ENCODE results near the gene PLA2G7. TPM values are rescaled to one million over a fixed set of nuclear protein-coding genes. Genes with fewer than 3 reads are reported as not detected.

PLA2G7 gene
- total RNA-seq, 1 donor from 2014 or later: 1.8 TPM

DNA sequence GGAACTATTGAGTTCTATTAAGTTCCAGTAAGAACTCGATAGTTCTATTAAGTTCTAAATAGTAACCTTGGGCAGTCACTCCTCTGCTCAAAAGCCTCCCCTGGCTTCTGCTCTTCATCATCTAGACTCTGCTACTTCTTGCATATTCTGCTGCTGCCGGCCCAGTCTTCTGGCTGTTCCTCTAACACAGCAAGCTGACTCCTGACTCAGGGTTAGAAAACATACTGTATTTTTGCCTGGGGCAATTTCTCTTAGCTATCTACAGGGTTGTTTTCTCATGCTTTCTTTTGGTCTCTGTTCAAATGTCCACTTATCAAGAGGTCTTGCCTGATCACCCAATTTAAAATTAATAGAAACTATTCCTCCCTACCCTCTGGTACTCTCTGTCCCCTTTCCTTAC is 67.8 kb downstream of the PLA2G7 start:
- Histone ChIP-seq H4K20me1 (ENCODE audit: low read depth) (no peaks in the 10 kb centered on the region), H3K27ac (no peak overlapping the region), H3F3A (ENCODE audit: low read depth) (no peaks in the 10 kb centered on the region), H3K36me3 (no peaks in the 10 kb centered on the region), H2AFZ (replicated peaks) (no peak overlapping the region), H3K9ac (no peak overlapping the region), H3K4me3 (no peak overlapping the region), H3K4me2 (no peak overlapping the region), H3K4me1 (no peaks in the 10 kb centered on the region), H3K27me3 (no peaks in the 10 kb centered on the region), H3K9me3 (ENCODE audit: low read depth) (no peaks in the 10 kb centered on the region), H3K79me2 (ENCODE audit: low read depth) (no peaks in the 10 kb centered on the region)
- no peak for DNase-seq (ENCODE audit: low spot score)
- TF ChIP-seq EZH2phosphoT487 (IDR thresholded peaks at IDR 0.05): no peak
- no peak for TF ChIP-seq EZH2 (IDR thresholded peaks at IDR 0.05)
- TF ChIP-seq, protein P1, sequence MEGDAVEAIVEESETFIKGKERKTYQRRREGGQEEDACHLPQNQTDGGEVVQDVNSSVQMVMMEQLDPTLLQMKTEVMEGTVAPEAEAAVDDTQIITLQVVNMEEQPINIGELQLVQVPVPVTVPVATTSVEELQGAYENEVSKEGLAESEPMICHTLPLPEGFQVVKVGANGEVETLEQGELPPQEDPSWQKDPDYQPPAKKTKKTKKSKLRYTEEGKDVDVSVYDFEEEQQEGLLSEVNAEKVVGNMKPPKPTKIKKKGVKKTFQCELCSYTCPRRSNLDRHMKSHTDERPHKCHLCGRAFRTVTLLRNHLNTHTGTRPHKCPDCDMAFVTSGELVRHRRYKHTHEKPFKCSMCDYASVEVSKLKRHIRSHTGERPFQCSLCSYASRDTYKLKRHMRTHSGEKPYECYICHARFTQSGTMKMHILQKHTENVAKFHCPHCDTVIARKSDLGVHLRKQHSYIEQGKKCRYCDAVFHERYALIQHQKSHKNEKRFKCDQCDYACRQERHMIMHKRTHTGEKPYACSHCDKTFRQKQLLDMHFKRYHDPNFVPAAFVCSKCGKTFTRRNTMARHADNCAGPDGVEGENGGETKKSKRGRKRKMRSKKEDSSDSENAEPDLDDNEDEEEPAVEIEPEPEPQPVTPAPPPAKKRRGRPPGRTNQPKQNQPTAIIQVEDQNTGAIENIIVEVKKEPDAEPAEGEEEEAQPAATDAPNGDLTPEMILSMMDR (IDR thresholded peaks at IDR 0.05): no peak
- Mint-ChIP-seq H3K27me3 (ENCODE audit: insufficient read depth, low read depth) (no peaks in the 10 kb centered on the region), H3K36me3 (peaks cover 2% of the 10 kb centered on the region), H3K4me3 (no peak overlapping the region), H3K9me3 (no peaks in the 10 kb centered on the region), H3K4me1 (no peaks in the 10 kb centered on the region), H3K27ac (no peak overlapping the region)

DNA sequence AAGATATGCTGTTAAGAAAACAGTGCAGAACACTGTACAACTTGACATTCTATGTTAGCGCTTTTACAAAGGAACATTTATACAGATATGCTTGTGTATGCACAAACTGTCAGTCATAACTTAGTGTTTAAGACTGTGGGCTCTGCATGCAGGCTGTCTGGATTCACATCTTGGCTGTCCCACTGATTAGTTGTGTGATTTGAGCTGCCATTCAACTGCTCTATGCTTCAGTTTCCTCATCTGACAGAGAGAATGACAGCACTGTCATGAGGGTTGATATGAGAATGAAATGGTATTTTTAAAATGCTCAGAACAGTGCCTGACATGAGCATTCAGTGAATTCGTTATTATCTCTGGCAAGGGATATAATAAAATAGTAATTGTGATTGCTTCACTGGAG is 73.7 kb downstream of the PLA2G7 start:
- no peak for DNase-seq (ENCODE audit: low spot score)
- Histone ChIP-seq H3K4me2 (no peak overlapping the region), H3K27me3 (no peaks in the 10 kb centered on the region), H3K4me3 (no peak overlapping the region), H3K79me2 (ENCODE audit: low read depth) (no peaks in the 10 kb centered on the region), H3K4me1 (no peaks in the 10 kb centered on the region), H3K9ac (no peak overlapping the region), H3K36me3 (no peaks in the 10 kb centered on the region), H3F3A (ENCODE audit: low read depth) (no peaks in the 10 kb centered on the region), H3K9me3 (ENCODE audit: low read depth) (no peaks in the 10 kb centered on the region), H3K27ac (no peak overlapping the region), H2AFZ (replicated peaks) (no peak overlapping the region), H4K20me1 (ENCODE audit: low read depth) (no peaks in the 10 kb centered on the region)
- H3K36me3 Mint-ChIP-seq: no peaks in the 10 kb centered on the region
- H3K27me3 Mint-ChIP-seq (ENCODE audit: insufficient read depth, low read depth): no peaks in the 10 kb centered on the region
- H3K27ac Mint-ChIP-seq: no peak overlapping the region
- no peaks in the 10 kb centered on the region for H3K9me3 Mint-ChIP-seq
- TF ChIP-seq EZH2 (IDR thresholded peaks at IDR 0.05) (no peak), EZH2phosphoT487 (IDR thresholded peaks at IDR 0.05) (no peak)
- TF ChIP-seq, protein P1 (IDR thresholded peaks at IDR 0.05): no peak
- no peaks in the 10 kb centered on the region for H3K4me1 Mint-ChIP-seq
- no peak overlapping the region for H3K4me3 Mint-ChIP-seq

DNA sequence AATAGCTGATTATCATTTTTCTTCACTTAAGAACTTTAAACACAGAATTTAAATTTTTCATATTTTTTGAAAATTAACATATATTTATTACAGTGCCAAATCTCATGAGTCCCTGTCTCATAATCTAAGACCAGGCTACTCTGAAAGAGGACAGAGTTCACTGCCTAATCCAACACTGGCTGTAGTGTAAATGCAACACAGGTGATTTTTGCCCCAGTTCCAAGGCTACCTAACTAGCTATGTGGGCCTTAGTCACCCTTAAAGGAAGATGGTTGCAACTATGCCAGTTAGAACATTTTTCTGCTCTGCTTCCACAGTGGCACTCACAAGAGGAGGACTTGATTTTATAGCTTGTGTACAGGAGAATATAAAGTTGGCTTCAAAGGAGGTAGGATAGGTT is 77.5 kb downstream of the PLA2G7 start:
- Mint-ChIP-seq H3K27me3 (ENCODE audit: insufficient read depth, low read depth) (no peaks in the 10 kb centered on the region), H3K4me1 (peaks cover 5% of the 10 kb centered on the region), H3K4me3 (no peak overlapping the region), H3K27ac (no peak overlapping the region), H3K36me3 (no peaks in the 10 kb centered on the region), H3K9me3 (no peaks in the 10 kb centered on the region)
- no peaks in the 10 kb centered on the region for H3K9me3 ChIP-seq (ENCODE audit: low read depth)
- no peak for TF ChIP-seq EZH2 (IDR thresholded peaks at IDR 0.05)
- TF ChIP-seq, protein P1 (IDR thresholded peaks at IDR 0.05): no peak
- TF ChIP-seq EZH2phosphoT487 (IDR thresholded peaks at IDR 0.05): no peak
- no peaks in the 10 kb centered on the region for H3F3A ChIP-seq (ENCODE audit: low read depth)
- no peaks in the 10 kb centered on the region for H3K79me2 ChIP-seq (ENCODE audit: low read depth)
- H3K27ac ChIP-seq: no peak overlapping the region
- peaks cover 11% of the 10 kb centered on the region for H4K20me1 ChIP-seq (ENCODE audit: low read depth)
- no peak overlapping the region for H3K4me2 ChIP-seq
- no peak overlapping the region for H3K9ac ChIP-seq
- no peak overlapping the region for H3K4me3 ChIP-seq
- no peaks in the 10 kb centered on the region for H3K36me3 ChIP-seq
- peaks cover 18% of the 10 kb centered on the region for H3K27me3 ChIP-seq
- H2AFZ ChIP-seq (replicated peaks): no peak overlapping the region
- H3K4me1 ChIP-seq: peaks cover 9% of the 10 kb centered on the region
- DNase-seq (ENCODE audit: low spot score): no peak

Data from neural progenitor cell (in vitro differentiated cells).